GM19099 (cell line): ENCODE data around the gene BID.
A peak's percentile ranks its signal among the peaks of the same experiment; 100 is the strongest.

Experiments
- POLR2A ChIP-seq: IDR thresholded peaks from 3 replicates; pipeline ENCODE4 v1.6.1; 2011; ENCODE audit warnings: low read depth; ENCODE audit not compliant: insufficient read length; ENCODE audit errors: extremely low read depth

Gene BID

DNA sequence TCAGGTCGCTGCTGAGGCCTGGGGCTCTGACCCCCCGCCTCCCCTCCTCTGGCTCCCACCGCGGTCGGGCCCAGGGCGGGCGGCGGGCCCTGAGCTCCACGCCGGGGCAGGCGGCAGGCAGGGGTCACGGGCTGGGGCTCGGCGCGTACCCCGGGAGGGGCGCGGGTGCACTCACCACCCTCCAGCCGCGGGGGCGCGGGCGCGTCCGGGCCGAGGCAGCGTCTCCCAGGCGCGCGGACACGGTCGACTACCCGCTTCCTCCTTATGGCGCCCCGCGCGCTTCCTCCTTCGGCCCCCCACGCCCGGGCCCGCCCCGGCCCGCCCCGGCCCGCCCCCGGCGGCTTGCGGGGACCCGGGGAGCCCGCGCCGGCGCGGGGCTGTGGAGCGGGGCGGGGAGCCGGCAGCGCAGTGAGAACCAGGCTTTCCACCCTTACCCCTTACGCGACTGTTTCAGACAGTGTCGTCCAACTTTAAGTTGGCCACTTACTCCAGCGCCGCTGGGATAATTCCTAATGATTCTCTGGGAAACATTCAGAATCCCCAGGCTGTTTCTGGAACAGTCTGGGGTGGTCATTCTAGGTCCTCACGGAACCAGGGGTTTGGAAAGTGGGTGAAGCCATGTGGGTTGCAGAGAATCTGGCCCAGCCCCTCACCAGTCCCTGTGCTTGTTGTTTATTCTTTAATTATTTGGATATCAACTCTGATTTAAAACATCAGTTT is at the start of gene BID:
BID (minus strand) TSS at position 264 of the 720 bp plus-strand sequence. CDS start 24,353 bp downstream, outside the sequence.
- TF ChIP-seq POLR2A: peak; percentile 59

DNA sequence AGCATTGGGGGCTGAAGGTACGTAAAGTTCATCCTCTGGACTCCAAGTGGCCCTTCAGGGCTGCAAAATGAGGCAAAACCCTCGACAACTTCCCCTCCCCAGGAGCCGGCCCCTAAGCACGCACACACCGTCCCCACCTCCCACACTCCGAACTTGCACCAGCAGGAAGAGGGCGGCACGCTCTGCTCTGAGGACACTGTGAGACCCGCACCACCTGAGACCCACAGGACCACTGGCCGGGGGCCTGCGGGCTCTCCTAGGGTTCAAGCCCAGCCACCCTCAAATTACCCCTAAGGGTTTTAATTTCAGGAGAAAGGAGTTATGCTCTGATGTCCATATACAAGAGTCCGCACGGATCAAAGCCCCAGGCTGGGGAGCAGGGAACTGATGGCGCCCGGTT is 49.7 kb upstream of the BID start:
- no peak for TF ChIP-seq POLR2A

DNA sequence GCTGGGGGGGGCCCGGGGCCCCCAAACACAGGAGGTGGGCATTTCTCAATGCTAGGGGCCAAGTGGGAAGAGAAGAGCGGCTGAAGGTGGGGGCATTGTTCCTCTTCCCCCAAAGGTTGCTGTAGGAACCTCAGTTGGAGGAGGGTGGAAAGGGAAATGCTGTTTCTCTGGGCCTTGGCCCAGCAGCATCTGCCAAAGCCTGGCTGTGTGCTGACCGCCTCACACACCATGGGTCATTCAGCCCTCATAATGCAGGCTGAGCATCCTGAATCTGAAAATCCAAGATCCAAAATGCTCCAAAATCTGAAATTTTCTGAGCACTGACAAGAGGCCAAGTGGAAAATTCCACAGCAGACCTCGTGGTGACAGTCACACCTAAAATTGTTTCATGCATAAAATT is 49.0 kb upstream of the BID start:
- TF ChIP-seq POLR2A: no peak

- TF ChIP-seq POLR2A: no peak
Measured at GRCh38 chr22:17822087-17822486, 47.8 kb upstream of the BID start.

DNA sequence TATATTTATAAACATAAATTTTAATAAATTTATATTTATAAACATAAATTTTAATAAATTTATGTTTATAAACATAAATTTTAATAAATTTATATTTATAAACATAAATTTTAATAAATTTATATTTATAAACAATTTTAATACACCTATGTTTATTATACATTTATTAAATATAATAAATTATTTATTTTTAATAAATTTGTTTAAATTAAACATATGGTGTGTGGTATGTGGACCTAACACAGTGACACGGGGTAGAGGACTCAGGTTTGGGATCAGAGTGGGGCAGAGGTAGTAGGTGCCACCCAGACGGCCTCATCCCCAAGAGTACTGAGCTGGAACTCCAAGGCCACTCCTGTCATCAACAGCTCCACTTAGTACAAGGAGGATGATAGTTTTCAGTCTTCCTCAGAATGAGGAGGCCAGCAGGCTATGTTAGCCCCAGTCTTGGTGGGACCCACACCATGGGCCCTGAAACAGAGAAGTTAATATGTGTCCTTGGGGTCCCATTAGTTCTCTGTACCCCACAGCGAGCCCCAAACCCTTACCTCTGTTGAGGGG is 46.7 kb upstream of the BID start:
- TF ChIP-seq POLR2A: no peak

GRCh38 chr22:17818649-17819048 is 44.4 kb upstream of the BID start:
- TF ChIP-seq POLR2A: no peak

DNA sequence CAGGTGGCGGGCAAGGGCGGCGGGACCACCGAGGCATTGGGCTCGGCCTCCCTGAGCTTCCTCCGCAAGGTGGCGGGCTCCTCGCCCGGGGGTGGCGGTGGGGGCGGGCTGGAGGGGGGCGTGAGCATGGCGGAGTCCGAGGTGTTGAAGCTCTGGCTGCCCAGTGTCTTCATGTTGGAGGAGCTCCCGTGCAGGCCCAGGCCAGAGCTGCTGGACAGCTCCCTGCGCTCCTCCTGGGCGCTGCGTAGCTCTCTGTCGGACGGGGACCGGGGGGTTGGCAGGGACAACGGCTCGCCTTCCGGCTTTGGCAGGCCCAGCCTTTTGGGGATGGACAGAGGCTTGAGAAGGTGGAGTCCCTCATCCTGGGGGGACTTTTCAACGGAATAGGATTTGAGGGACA is 43.9 kb upstream of the BID start:
- TF ChIP-seq POLR2A: no peak

GRCh38 chr22:17817511-17818065 is 43.3 kb upstream of the BID start:
- TF ChIP-seq POLR2A: no peak

DNA sequence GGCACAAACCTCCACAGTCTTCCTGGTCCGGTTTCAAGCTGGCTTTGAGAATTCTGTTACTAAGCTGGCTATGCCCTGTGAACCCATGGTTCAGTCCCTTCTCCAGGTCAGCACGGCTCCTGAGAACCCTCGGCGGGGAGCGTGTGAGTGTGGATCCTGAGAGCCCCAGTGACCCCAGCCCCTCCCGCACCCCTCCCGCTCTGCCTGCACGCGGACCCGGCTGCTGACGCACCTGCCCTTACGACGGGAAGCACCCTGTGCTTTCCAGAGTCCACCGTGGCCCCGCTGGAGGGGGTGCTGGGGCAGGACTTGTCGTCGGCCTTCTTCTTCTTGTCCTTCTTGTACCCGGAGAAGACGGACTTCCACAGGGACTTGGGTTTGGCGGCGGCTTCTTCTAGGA is 42.8 kb upstream of the BID start:
- no peak for TF ChIP-seq POLR2A

GRCh38 chr22:17816649-17817048 is 42.4 kb upstream of the BID start:
- TF ChIP-seq POLR2A: no peak

DNA sequence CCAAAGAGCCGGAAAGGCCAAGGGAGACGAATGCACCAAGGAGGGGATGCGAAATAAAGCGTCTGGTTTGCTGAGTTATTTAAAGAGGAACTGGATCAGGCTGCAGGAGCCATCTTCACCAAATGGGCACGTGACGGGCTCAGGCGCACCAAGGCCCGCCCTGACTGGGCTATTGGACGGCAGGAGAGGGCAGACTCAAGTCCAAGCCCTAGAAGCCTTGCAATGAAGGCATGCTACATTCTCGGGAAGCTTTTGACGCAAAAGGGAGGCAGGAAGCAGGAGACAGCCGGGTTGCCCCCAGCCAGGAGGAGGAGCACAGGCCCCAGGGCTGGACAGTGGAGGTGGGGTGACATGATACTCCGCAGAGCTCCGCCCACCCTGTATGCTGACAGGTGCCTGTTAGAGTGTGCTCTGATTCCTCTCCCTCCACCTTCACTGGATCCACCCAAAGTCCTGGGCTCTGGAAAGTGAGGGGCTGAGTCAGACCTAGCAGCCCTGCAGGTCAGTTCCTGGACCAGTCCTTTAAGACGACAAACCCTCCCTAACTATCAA is 41.5 kb upstream of the BID start:
- TF ChIP-seq POLR2A: no peak

DNA sequence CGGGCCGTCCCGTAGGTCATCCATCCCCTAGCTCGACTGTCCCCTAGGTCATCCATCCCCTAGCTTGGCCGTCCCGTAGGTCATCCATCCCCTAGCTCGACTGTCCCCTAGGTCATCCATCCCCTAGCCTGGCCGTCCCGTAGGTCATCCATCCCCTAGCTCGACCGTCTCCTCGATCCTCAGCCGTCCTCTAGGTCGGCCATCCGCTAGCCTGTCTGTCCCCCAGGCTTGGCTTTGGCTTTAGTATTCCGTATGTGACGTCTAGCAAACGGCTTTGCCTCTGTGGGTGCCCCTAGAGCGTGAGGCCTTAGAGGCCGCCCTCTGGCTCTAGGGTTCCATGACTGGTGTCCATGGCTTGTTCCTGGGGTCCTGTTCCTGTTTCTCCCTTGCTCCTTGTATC is 40.6 kb upstream of the BID start:
- TF ChIP-seq POLR2A: no peak

- TF ChIP-seq POLR2A: no peak
Measured at GRCh38 chr22:17814084-17814483, 39.8 kb upstream of the BID start.

DNA sequence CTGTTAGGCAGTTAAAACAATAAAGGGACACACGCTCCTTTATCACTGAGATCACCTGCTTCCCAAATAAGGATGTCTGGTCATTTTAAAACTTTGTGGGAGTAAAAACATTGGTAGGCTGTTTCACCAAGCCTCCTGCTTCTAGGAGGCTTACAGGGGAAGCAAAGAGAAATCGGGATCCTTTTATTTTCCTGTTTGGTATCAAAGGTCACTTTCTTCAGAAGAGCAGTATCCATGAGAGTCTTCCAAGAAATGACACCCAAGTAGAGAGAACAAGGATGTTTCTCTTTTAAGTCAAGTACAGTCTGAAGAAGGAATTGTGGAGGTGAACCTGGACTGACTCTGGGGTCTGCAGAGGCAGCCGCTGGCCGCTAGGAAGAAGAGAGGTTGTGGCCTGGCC is 36.9 kb upstream of the BID start:
- TF ChIP-seq POLR2A: no peak

GRCh38 chr22:17810570-17811116 is 36.4 kb upstream of the BID start:
- no peak for TF ChIP-seq POLR2A
